ENCODE measurements around the gene ARRB2. TPM values are rescaled to one million over a fixed set of nuclear protein-coding genes. Genes with fewer than 3 reads are reported as not detected.
A peak's percentile ranks its signal among the peaks of the same experiment; 100 is the strongest.

ARRB2 gene
- total and polyA plus RNA-seq, 2 donors from 2014 or later = 32.8 to 63.1 TPM

DNA sequence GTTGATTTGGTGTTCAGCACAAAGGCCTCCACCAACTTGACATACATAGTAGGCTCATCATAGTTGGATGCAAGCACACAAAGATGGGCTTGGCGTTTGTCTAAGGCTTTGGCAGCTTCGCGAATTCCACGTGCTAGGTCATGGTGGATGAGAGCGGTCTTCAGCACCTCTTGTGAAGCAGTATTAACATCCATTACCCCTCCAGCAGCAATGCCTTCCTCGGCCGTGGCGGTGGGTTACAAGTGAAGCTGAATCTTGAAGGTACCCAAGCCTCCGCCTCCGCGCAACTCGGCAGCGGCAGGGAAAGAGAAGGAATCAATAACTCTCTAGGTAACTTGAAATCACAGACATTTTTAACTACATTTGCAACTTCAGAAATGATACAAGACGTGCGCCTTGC, 5.4 kb upstream of the ARRB2 start:
- H3K36me3 ChIP-seq (ENCODE audit: control insufficient read depth in 2 of 3, insufficient read depth in 3 of 3, low read length in 3 of 3) = no peaks in the 10 kb centered on the region
- no peak overlapping the region for H3K4me3 ChIP-seq (ENCODE audit: low read length in 3 of 3)
- peaks cover 0 to 9% (median 0%) of the 10 kb centered on the region in 3 donors for H3K4me1 ChIP-seq (ENCODE audit: control insufficient read depth in 2 of 3, insufficient read depth in 2 of 3, low read depth in 1 of 3, low read length in 3 of 3)
- H3K9me3 ChIP-seq (ENCODE audit: control insufficient read depth in 2 of 3, insufficient read depth in 1 of 3, low read length in 3 of 3) = no peaks in the 10 kb centered on the region
- FAIRE-seq = no peak
- TF ChIP-seq, protein P1, sequence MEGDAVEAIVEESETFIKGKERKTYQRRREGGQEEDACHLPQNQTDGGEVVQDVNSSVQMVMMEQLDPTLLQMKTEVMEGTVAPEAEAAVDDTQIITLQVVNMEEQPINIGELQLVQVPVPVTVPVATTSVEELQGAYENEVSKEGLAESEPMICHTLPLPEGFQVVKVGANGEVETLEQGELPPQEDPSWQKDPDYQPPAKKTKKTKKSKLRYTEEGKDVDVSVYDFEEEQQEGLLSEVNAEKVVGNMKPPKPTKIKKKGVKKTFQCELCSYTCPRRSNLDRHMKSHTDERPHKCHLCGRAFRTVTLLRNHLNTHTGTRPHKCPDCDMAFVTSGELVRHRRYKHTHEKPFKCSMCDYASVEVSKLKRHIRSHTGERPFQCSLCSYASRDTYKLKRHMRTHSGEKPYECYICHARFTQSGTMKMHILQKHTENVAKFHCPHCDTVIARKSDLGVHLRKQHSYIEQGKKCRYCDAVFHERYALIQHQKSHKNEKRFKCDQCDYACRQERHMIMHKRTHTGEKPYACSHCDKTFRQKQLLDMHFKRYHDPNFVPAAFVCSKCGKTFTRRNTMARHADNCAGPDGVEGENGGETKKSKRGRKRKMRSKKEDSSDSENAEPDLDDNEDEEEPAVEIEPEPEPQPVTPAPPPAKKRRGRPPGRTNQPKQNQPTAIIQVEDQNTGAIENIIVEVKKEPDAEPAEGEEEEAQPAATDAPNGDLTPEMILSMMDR (IDR thresholded peaks at IDR 0.05; ENCODE audit: borderline replicate concordance, extremely low read depth, insufficient read depth) = no peak
- no peak overlapping the region for H3K9ac ChIP-seq (ENCODE audit: low read length in 3 of 3)
- H3K27ac ChIP-seq (ENCODE audit: low read depth in 2 of 2, low read length in 2 of 2) = no peak overlapping the region
- intact Hi-C loops (cut with DNase I) = no loop called here
- H3K27me3 ChIP-seq (ENCODE audit: control insufficient read depth, insufficient read depth, low read length) = no peaks in the 10 kb centered on the region
- no peak for DNase-seq

DNA sequence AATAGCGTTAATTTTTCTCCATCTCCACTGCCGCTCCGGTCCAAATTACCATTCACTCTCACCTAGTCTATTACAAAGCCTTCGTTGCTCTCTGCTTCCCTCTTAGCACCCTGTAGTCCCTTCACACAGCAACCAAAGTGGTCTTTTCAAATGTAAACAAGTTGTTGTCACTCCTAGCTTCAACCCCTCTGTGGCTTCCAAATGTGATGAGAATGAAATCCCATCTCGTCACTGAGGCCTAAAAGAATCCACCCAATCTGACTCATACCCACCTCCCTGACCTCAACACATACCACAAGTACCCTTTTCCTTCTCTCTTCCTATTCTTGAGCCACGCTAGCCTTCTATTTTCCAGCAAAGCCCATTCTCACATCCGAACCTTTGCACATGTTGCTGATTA, 4.3 kb upstream of the ARRB2 start:
- TF ChIP-seq, protein P1 (IDR thresholded peaks at IDR 0.05; ENCODE audit: borderline replicate concordance, extremely low read depth, insufficient read depth) = no peak
- no peaks in the 10 kb centered on the region for H3K27me3 ChIP-seq (ENCODE audit: control insufficient read depth, insufficient read depth, low read length)
- FAIRE-seq (no peak), DNase-seq (no peak)
- no peak overlapping the region for H3K9ac ChIP-seq (ENCODE audit: low read length in 3 of 3)
- no peak overlapping the region for H3K27ac ChIP-seq (ENCODE audit: low read depth in 2 of 2, low read length in 2 of 2)
- intact Hi-C loops (cut with DNase I) = no loop called here
- no peaks in the 10 kb centered on the region for H3K9me3 ChIP-seq (ENCODE audit: control insufficient read depth in 2 of 3, insufficient read depth in 1 of 3, low read length in 3 of 3)
- H3K36me3 ChIP-seq (ENCODE audit: control insufficient read depth in 2 of 3, insufficient read depth in 3 of 3, low read length in 3 of 3) = no peaks in the 10 kb centered on the region
- H3K4me1 ChIP-seq (ENCODE audit: control insufficient read depth in 2 of 3, insufficient read depth in 2 of 3, low read depth in 1 of 3, low read length in 3 of 3) = peaks cover 0 to 12% (median 3%) of the 10 kb centered on the region in 3 donors
- no peak overlapping the region for H3K4me3 ChIP-seq (ENCODE audit: low read length in 3 of 3)

DNA sequence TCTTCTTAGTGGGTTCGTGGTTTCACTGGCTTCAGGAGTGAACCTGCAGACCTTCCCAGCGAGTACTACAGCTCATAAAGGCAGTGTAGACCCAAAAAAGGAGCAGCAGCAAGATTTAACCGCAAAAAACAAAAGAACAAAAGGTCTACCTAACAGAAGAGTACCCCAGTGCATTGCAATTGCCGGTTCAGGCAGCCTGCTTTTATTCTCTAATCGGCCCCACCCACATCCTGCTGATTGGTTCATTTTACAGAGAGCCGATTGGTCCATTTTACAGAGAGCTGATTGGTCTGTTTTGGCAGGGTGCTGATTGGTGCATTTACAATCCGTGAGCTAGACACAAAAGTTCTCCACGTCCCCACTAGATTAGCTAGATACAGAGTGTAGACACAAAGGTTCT, 2.0 kb upstream of the ARRB2 start:
- Histone ChIP-seq H3K27ac (ENCODE audit: low read depth in 2 of 2, low read length in 2 of 2) (no peak overlapping the region), H3K4me1 (ENCODE audit: control insufficient read depth in 2 of 3, insufficient read depth in 2 of 3, low read depth in 1 of 3, low read length in 3 of 3) (peaks cover 0 to 17% (median 16%) of the 10 kb centered on the region in 3 donors), H3K36me3 (ENCODE audit: control insufficient read depth in 2 of 3, insufficient read depth in 3 of 3, low read length in 3 of 3) (no peaks in the 10 kb centered on the region), H3K9ac (ENCODE audit: low read length in 3 of 3) (no peak overlapping the region), H3K4me3 (ENCODE audit: low read length in 3 of 3) (no peak overlapping the region), H3K9me3 (ENCODE audit: control insufficient read depth in 2 of 3, insufficient read depth in 1 of 3, low read length in 3 of 3) (no peaks in the 10 kb centered on the region), H3K27me3 (ENCODE audit: control insufficient read depth, insufficient read depth, low read length) (no peaks in the 10 kb centered on the region)
- no peak for FAIRE-seq
- intact Hi-C loops (cut with DNase I) = no loop called here
- peak in 3 of 5 donors; percentile 20 to 25 (median 21) for DNase-seq
- TF ChIP-seq, protein P1 (IDR thresholded peaks at IDR 0.05; ENCODE audit: borderline replicate concordance, extremely low read depth, insufficient read depth) = no peak
